ENCODE measurements around the gene FADS2. TPM values are rescaled to one million over a fixed set of nuclear protein-coding genes. Genes with fewer than 3 reads are reported as not detected.

The FADS2 gene
- total RNA-seq, 1 donor from 2014 or later: 140 TPM

- intact Hi-C loops (cut with DNase I): no loop called here
- DNase-seq (ENCODE audit: low spot score) (peak; percentile 81), ATAC-seq (peak; percentile 52)
These were observed 80.7 kb downstream of the FADS2 start for GRCh38 chr11:61908730-61909316.

- DNase-seq (ENCODE audit: low spot score) (peak; percentile 54), ATAC-seq (peak; percentile 60)
- intact Hi-C loops (cut with DNase I): no loop called here
These were observed 82.4 kb downstream of the FADS2 start for GRCh38 chr11:61910187-61911127.

DNA sequence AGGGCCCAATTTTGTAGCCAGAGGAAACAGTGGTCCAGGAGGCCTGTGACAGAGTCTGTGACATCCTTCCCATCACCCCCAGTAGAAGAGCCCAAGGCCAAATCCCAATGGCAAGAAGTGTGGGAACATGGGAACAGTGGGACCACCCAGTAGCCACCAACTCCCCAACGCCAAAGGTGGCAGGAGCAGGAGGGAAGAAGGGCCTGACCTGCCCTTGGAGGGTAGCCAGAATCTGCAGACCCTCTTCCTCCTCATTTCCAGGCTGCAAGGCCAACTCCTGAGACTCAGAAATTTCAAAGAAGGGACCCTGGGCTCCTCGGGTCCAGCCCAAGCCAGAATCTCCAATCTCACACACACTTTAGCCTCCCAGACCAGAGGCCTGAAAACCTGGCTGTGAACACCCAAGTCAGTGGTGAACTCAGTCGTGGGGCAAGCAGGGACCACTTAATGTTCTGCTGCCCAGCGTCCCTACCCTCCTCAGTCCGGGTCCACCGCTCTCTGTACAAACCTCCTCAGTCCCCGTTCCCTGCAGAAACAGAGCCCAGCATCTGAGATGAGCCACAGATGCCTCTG lies 83.1 kb downstream of the FADS2 start:
- ATAC-seq (no peak), DNase-seq (ENCODE audit: low spot score) (no peak)

DNA sequence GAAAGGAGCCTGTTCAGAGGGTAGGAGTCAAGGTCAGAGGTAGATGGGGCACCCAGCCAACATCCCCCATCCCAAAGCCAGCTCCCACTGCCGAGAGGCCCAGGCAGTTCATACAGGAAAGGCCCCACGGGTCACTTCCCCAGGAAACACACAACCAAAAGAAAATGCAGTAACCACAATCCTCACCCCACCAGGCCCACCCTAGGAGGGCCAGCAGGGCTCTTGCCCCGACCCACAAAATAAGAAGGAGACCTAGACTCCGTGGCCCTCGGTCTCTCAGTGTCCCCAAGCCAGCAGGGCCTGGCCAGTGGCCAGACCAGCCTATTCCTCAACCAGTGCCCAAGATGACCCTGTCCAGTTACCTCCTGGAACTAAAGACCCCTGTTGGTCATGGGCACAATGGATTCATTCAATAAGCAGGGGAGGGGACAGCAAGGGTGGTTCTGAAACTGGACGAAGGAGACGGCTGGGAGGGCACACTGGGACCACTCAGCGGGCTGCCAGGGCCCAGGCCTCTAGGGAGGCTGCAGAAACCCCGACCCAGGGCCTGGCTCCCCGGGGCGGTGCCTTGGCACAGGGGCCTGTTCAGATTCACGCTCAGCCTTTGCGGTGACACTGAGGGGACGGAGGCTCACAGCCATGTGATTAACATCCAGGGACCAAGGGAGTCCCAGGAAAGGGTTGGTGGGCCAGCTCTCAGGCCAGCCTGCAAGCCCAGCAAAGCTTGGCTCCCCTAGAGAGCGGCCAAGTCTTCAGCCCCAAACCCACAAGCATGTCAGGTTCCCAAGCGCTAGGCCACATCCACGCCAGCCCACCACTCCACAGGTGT lies 83.8 kb downstream of the FADS2 start:
- ATAC-seq (no peak), DNase-seq (ENCODE audit: low spot score) (peak; percentile 67)
- intact Hi-C loops (cut with DNase I): no loop called here

More for the DNA sequence above, 83.1 kb downstream of the FADS2 start:
- intact Hi-C loops (cut with DNase I): no loop called here

DNA sequence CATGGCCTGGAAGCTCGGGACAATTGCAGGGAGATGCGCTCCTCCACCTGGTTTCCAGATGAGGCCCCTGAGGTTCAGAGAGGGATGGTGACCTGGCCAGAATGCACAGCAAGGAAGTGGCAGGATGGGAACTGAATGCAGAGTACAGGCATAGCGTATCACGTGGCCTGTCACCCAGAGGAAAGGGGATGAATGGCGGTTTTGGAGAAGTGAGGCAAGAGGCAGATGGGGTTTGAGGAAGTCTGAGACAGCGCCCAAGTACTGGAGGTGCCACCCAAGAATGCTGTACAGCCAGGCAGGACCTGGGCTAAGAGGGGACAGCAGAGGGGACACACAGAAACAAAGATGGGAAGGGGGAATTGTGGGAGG lies 84.4 kb downstream of the FADS2 start:
- ATAC-seq (peak; percentile 14), DNase-seq (ENCODE audit: low spot score) (peak; percentile 71)
- intact Hi-C loops (cut with DNase I): no loop called here

DNA sequence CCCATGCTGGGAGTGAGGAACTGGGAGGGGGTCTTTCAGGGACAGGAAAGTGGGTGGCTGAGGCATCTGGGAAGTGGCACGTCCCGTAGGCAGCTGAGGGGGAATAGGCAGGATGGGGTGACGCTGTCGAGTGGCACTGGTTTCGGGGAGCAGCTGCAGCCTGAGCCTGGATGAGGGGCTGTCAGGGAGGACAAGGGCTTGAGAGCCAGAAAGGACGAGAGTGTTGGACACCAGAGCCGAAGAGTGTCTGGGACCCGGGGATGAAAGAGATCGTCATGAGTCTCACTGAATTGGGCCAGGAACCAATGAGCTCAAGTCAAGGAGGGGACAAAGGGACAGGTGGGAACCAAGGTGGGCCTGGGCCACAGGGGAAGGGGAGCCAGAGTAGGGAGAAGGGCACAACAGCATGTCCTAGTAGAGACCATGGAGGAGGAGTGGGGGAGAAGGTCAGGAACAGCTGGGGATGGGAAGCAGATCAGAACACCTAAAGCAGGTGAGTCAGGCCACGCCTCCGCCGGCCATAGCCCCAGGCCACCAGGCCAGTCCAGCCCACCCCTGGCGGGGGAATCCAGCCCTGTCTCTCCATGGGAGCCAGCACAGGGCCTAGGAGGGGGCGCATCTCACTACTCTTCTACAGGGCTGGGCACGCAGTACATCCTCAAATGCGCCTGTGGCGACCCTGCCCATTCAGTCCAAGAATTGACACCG lies 85.0 kb downstream of the FADS2 start:
- intact Hi-C loops (cut with DNase I): no loop called here
- ATAC-seq (no peak), DNase-seq (ENCODE audit: low spot score) (peak; percentile 53)

- no peak for ATAC-seq
- intact Hi-C loops (cut with DNase I): no loop called here
- no peak for DNase-seq (ENCODE audit: low spot score)
These were observed 85.7 kb downstream of the FADS2 start for GRCh38 chr11:61913699-61914395.

GRCh38 chr11:61914471-61915171 lies 86.5 kb downstream of the FADS2 start:
- no peak for DNase-seq (ENCODE audit: low spot score)
- ATAC-seq: no peak
- intact Hi-C loops (cut with DNase I): no loop called here

DNA sequence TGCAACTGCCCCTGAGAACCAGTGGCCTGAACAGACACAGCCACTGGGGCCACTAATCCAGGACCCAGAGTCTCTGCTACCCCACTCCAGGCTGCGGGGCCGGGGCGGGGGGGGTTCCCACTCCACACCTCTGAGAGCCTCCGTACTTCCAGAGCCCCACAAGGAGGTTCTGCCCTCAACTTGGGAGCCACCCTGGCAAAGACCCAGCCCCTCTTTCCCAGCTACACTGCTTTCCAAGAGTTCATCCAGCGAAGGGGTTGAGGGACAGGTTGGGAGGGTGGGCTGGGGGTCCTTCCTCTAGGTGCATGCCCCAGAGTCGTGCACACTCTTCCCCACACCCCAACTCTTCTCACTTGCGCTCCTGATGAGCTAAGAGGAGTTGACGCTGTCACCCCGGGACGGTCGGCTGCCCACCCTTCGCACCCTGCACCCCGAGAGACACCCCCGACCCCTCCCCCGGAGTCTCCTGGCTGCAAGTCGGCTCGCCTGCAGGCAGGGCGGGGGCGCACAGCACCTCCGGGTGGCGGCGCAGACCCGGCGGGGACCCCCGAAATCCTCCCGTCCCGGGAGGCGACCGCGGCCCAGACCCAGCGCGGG lies 88.7 kb downstream of the FADS2 start:
- intact Hi-C loops (cut with DNase I): no loop called here
- DNase-seq (ENCODE audit: low spot score) (peak; percentile 71), ATAC-seq (no peak)

Small RNAs within 50 kb of the gene (microRNA-seq; reads per million reads assigned to microRNA genes)
- gene MIR6746: not detected

Other genes starting within 250 kb of the FADS2 start
- gene SYT7, start 247.2 kb upstream of the FADS2 start, total RNA-seq: 3.7 TPM
- gene DAGLA, start 147.9 kb upstream of the FADS2 start, total RNA-seq: 4.8 TPM
- 10.4 TPM for gene MYRF, start 75.7 kb upstream of the FADS2 start, total RNA-seq
- 96.6 TPM for gene TMEM258, start 35.7 kb upstream of the FADS2 start, total RNA-seq
- gene FEN1, start 35.4 kb upstream of the FADS2 start, total RNA-seq: 3.7 TPM
- gene FADS1, start 11.3 kb upstream of the FADS2 start, total RNA-seq: 99.3 TPM
- 127 TPM for gene FADS3, start 63.2 kb downstream of the FADS2 start, total RNA-seq
- 70.5 TPM for gene RAB3IL1, start 89.3 kb downstream of the FADS2 start, total RNA-seq
- gene BEST1, start 122.1 kb downstream of the FADS2 start, total RNA-seq: 31.3 TPM
- gene FTH1, start 139.3 kb downstream of the FADS2 start, total RNA-seq: 4,297 TPM

Data from sciatic nerve (tissue), 2 donors.